NCI-H69 (cell line): Measurements from ENCODE around the gene MOCS3.

Experiments
- DNase-seq: peaks from one replicate; lab custom pipeline; 2025; lab: John Stamatoyannopoulos, UW

MOCS3 gene, protein sequence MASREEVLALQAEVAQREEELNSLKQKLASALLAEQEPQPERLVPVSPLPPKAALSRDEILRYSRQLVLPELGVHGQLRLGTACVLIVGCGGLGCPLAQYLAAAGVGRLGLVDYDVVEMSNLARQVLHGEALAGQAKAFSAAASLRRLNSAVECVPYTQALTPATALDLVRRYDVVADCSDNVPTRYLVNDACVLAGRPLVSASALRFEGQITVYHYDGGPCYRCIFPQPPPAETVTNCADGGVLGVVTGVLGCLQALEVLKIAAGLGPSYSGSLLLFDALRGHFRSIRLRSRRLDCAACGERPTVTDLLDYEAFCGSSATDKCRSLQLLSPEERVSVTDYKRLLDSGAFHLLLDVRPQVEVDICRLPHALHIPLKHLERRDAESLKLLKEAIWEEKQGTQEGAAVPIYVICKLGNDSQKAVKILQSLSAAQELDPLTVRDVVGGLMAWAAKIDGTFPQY

DNA sequence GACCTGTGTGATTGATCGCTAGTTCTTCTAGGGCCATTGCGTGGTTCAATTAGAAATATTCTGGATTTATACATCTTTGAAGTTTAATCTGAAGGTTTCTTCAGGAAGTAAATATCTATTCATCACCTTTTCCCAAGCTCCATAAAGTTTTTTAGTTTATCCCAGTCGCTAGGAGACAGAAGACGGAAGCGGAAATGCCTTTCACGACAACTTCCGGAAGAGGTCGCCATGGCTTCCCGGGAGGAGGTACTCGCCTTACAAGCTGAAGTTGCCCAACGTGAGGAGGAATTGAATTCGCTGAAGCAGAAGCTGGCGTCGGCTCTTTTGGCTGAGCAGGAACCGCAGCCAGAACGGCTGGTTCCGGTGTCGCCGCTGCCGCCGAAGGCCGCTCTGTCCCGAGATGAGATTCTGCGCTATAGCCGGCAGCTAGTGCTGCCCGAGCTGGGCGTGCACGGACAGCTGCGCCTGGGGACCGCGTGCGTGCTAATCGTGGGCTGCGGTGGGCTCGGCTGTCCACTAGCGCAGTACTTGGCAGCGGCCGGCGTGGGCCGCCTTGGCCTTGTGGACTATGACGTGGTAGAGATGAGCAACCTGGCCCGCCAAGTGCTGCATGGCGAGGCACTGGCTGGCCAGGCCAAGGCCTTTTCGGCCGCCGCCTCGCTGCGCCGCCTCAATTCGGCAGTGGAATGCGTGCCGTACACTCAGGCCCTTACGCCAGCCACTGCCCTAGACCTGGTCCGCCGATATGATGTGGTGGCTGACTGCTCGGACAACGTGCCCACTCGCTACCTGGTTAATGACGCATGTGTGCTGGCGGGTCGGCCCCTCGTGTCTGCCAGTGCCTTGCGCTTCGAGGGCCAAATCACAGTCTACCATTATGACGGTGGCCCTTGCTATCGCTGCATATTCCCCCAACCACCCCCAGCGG, at the start of gene MOCS3:
Gene MOCS3, plus strand, starts transcription at position 204 of the 928 bp plus-strand sequence. Its CDS starts 25 bp downstream, at position 229.
- peak; percentile 89 for DNase-seq

DNA sequence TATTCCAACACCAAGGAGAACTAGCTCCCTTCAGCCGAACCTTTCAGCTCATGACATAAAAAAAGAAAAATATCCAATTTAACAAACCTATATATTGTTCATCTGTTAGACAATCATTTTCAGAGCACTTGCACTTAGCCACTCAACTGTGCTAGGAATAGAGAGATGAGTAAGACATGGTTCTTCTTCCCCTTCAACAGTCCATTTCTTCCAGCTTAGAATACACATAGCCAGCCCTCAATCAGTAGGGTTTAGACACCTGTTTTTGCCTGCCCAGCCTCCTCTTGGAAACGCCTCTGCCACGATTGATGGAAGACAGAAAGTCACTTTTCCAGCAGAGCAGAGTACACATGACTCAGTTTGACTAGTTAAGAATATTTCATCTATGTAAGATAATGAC, 49.2 kb upstream of the MOCS3 start:
- DNase-seq = no peak

DNA sequence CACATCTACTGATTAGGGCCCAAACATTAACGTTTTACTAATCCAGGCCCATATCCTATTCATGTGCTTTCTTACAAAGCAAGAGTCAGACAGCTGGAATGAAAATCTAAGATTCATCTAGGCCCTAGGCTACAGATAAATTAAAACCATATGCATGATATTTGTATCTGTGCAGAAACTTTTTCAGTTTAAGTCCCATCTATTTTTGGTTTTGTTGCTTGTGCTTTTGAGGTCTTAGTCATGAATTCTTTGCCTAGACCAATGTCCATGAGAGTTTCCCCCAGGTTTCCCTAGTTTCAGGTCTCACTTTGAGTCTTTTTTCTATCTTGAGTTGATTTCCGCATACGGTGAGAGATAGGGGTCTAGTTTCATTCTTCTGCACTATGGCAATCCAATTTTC, 47.6 kb upstream of the MOCS3 start:
- DNase-seq = no peak

DNA sequence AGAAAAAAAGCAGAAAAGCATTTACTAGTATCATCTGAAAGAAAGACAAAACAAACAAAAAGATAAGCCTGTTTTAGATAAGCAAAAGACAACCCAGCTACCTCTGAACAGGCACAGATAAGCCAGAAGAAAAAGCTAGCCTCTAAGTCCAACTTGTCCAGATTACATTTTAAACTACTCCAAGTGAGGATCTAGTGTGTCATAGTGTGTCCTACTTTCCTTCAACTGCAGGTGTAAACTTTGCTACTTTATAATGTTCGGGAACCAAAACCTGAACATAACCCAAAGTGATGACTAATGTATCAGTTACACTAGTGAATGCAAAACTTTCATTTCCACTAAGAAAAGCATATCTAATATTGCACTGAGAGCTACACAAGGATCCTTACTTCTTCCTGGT, 46.9 kb upstream of the MOCS3 start:
- no peak for DNase-seq

DNA sequence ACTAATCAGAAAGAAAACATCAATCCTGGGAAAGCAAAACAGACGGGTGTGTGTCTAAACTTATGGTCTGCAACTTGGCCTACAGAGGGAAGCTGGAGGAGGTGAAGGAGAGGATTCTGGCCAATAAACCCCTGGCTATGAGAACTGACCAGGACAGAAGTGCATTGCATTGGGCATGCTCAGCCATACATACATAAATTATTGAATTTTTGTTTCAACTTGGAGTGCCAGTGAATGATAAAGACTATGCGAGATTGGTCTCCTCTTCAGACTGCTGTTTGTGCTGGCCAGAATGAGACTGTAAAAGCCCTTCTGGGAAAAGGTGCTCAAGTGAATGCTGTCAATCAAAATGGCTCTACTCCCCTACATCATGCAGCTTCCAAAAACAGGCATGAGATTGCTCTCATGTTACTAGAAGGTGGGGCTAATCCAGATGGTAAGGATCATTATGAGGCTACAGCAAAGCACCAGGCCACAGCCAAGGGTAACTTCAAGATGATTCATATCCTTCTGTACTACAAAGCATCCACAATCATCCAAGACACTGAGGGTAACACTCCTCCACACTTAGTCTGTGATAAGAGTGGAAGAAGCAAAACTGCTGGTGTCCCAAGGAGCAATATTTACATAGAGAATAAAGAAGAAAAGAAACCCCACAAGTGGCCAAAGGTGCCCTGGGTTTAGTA, 44.8 kb upstream of the MOCS3 start:
- DNase-seq = no peak

DNA sequence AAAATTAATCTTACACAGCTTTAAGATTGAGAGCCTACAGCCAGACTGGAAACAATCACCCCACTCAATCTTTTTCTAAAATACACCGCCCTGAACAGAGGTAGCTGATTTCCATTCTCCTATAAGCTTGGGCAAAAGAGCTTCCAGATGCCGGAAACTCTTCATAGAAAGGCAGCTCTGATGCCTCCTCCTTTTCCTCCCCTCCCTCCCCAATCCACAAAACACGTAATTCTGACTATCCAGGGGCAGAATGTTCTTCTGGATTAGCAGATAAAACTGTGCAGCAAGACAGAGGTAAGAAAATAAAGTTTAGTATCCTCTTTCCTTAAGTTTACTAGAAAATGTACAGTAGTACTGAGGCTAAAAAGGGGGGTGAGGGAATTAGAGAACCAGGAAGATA, 43.2 kb upstream of the MOCS3 start:
- no peak for DNase-seq

DNA sequence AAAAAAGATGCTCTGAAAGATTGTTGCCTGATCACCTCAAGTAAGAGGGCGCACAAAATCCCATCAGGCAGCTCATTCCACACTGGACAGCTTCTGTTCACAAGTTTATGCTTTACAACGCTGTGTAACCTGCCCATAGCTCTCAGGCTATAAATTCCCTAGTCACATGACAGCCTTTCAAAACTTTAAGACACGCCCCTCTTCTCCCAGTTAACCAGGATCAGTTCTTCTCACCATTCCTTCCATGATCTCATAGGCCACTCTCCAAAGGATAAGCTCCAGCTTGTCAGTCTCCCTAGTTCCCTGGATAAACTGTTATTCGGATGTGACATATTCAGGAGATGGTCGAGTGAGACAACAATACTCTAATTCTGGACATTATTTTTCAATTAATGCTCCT, 42.4 kb upstream of the MOCS3 start:
- DNase-seq = no peak

DNA sequence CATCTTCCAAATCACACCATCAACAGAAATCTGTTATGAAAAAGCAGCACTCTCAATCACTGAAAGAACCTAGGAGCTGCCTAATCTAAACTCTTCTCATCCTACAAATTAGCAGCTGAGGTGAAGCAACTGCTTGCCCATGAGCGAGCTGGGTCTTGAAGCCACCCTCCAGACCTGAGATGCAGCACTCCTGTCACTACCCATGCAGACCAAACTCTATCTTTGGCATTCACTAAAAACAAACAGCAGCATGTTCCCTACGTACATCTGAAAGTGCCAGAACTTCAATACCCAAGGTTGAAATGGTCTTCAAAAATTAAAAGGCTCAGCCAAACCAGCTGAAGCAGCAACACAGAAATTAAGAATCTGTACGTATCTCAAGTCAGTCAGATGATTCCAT, 41.7 kb upstream of the MOCS3 start:
- DNase-seq = no peak

DNA sequence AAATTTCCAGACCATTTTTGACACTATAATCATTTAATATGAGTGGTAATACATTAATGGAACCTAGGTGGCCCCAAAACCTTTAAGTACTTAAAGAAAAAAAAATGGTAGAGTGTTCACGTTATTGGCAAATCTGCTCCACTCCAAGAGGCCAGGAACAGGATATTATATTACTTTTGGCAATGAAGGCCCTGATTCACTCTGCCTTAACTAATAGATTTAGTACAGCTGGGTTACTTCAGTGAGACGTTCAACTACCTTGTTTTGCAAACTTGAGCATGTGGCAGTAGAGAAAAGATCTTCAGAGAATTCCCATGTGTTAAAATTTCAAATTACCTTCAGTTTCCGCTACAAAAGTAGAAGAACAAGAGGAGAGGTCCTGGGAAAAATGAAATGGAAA, 40.2 kb upstream of the MOCS3 start:
- DNase-seq = no peak

DNA sequence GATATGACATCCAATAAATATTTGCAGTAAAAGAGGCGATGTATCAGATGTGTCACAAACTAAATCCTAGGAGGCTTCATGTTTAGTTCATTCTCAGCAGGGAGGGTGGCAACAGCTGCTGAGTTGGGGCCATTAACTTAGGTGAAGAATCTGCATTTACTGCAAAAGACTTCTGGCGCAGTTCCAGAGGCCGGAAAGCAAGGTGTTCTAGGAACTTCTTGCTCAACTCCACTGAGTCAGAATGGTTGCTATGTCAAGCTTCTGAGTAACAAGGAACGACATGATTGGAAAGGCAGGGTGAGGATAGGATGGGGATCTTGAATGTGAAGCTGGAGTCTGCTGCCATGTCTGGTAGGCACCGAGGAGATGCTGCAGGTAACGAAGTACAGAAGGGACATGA, 39.1 kb upstream of the MOCS3 start:
- DNase-seq = peak; percentile 41

DNA sequence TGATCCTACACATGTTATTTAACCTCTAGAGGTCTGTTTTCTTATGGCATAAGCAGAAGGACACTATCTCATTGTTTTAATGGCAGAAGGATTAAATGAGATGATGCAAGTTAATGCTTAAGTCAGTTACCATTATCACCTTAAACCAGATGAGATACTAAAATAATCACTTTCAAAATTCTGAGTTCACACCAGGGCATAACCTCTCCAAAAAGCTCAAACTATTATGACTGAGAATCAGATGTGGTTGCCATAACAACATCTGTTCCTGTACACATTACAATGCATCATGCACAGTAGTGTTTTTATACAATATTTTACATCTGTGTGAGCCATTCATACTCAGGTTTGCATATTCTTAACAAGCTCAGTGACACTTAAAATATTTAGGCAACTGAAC, 37.6 kb upstream of the MOCS3 start:
- DNase-seq = no peak

DNA sequence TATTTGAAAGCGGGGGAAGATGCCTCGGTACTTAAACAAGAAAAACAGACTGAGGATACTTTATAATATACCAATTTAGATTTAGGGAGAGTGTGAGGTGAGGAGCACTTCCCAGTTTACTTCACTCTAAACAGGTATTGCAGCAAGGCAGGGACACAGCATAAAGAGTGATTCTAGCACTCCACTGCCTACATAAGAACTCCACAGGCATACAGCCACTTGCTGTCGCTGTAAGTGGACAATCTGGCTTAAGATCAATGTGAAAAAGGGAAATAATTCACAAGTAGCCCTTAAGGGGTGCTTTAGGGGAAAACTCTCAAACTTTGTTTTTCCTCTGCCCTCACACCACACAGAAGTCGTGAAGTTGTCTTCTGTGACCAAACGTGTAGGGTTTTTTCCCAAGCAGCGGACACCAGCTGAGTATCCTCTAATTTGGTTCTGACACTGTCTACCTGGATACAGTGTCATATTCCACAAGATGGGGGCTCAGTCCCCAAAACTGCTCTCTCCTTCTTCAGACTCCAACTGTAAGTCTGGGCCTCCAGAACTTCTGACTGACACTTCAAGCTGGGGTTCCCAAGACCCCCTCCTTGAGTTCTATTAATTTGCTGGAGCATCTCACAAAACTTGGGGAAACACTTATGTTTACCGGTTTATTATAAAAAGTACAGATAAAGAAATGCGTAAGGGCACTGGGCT, 36.7 kb upstream of the MOCS3 start:
- DNase-seq = no peak

DNA sequence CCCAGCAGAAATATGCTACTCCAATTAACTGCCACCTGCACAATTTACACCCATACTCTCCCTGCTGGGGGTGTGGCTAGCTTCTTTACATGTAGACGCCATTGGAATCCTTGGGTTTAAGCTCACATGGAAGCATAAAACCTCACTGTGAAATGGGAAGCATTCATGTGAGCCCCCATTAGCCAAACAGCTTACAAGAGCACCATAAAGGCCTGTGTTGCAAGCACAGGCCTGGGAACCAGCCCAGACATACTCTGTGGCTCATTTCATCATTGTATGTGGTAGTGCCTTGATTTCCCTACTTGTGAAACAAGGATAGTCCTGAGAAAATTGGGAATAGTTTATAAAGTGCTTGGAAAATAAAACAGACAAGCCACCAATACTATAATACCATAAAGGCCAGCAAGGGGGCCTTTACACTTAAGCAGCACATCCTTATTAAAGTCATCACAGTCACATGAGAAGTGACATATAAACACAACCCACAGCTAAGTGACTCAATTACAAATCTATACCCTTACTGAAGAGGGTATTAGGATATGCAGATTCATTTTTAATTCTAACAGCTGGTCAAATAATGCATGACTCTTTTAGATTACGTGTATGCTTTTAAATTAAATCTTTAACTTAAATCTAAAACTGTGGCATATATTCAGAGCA, 34.2 kb upstream of the MOCS3 start:
- DNase-seq = no peak

DNA sequence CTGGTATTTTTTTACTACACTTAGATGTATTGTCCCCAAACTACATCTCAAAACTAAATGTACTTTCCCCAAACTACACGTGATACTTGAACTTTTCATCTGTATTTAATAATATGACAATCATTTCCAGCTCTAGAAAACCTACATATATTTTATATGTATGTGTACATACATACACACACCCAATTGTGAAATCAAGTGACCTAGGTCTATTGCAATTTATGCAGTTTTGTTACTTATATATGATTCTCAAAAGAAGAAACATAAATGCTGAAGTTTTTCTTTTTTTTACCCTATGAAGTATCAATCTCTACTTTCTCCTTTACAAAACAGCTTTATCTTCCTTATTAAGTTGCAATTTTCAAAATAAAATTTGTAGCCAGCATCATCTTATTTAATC, 32.1 kb upstream of the MOCS3 start:
- no peak for DNase-seq

DNA sequence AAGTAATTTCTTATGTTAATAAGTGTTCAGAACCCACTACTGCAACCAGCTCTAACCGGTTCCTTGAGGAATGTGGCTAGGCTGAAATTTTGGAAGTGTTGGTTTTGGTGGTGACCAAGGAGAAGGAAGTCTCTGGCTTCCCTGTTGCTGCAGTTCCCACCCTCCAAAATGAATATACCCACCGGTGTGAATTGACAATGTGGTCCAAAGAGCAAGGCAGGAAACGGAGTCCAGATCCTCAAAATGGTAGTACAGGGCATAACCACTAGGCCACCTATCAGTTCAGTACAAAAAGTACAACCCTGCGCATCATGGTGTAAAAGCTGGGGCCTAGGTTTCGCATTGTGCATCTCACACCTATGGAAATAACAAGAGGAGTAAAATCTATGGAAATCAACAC, 30.1 kb upstream of the MOCS3 start:
- no peak for DNase-seq

DNA sequence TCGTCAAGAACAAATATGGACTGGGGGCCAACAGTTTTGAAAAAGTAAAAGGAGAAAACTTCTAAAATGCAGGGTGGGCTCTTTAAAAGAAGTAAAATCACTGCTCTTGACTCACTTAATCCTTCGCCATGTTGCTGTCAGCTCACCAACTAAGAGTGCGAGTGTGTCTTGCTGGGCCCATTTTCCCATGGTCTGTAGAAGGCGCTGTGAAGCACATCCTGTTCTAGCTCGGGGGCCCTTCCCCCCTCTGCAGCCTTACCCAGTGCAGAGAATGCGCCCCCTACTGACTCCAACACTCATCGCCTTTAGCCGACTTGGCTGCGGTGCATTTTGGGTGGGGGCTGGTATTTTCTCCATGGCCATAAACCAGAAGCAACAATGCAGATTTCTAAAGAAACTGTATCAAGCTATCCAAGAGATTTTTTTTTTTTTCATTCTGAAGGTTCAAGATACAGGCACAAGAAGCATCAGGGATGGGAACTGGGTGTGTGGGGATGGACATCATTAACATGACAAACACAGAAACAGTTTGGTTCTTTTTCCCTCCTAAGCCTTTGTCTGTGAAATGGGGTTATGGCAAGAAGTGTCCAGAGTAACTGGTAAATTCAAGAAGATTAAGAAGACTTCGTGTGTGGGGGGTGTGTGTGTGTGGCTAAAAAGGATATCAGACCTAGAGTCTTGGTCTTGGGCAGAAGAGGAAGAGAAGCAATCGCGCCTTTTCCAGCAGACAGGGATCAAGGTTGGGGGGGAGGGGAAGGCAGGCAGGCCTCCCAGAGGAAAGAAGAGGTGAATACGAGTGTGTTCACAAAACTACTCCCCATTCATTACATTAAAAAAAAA, 29.1 kb upstream of the MOCS3 start:
- peak; percentile 88 for DNase-seq

DNA sequence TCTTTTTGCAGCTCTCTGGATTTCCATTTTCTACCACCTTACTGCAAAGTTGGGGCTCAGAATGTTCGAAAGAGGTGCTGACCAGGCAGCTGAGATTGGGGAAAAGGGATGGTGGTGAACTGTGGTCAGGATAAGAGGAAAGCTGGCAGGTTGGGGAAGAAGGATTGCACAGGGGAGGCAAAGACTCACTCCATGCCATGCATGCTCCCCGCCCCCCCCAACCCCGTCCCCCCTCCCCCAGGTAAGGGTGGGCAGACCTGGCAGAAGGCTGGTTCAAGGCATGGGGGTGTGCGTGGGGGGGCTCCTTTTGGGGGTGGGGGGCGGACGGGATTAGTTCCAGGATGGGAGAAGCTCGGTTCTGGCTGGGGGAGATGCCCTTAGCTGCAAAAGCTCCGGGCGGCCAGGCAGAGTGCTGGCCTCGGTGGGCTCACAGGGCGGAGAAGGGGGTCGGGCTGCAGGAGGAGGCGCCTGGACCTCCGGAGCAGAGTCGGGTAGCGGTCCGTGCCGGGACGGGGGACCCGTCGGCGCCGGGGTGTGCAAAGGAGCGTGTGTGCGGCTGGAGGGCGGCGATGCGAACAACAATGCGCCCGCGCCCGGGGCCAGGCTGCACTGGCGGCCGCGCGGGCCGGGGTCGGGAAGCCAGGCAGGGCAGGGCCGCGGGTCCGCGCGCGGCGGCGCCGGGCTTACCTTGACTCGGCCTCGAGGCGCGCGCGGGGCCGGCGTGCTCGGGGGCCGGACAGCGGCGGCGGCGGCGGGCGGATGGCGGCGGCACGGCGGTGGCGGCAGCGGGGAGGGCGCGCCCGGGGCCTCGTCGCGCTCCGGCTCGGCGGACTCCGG, 28.3 kb upstream of the MOCS3 start:
- DNase-seq = peak; percentile 40

DNA sequence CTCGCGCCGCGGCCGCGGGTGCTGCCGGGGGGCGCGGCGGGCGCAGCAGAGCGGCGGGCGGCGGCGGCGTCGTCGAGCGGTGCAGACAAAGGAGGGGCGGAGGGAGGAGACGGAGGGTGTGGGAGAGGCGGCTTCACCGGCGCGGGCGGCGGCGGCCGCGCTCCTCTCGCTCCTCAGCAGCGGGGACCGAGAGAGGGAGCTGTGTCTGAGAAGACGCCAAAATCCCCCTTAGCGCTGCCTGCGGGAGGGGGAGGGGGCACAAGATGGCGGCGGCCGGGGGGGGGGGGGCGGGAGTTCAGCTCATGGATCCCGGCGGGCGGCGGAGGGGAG, 27.7 kb upstream of the MOCS3 start:
- DNase-seq = no peak

DNA sequence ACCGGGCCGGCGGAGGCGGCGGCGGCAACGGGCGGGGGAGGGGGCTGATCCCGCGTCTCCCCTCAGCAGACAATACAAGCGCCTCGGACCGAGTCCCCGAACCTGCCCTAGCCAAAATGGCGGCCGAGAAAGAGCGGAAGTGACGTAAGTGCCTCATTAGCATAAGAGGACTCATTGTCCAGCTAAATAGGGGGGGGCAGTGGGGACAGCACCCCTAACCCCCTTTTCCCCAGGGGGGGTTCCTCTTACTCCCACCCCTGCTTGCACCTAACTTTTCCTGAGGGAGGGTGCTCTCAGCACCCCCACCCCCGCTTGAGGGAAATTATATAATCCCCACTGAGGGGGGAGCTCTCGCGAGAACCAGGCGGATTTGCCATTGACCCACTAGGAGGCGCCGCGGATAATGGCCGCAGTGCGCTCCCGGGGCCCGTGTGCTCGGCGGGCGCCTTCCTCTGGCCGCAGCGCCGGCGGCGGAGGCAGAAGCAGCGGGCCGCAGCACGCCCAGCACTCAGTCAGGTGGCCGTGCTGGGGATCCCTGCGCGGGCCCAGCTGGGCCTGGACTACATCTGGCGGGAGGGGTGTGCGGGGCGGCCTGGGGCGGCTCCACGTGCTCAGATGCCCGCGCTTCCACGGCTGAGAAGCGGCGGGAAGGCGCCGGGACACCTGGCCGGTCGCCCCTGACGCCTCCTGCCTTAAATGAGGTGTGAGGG, 27.2 kb upstream of the MOCS3 start, which contains the start of gene ADNP:
Gene ADNP, minus strand, starts transcription at position 132 of the 710 bp plus-strand sequence. CDS start 27,441 bp downstream, outside the sequence.
- peak; percentile 93 for DNase-seq
